Activated CD8-positive, alpha-beta memory T cell treated with anti-CD3 and anti-CD28 coated beads, Interleukin-2, amount 50 U/mL, for 24 hours (primary cell): ENCODE results near the gene FXYD4.
"Not testable (repeated sequence)": the region's sequence is repeated elsewhere in the genome, so short reads cannot be mapped to it uniquely, and the experiment has no call there.

ENCODE experiments used
- DNase-seq: peaks from one replicate; pipeline ENCODE4 v3.0.0-alpha.2; 2020; ENCODE audit errors: extremely low read depth

The FXYD4 gene

GRCh38 chr10:43376046-43376635, 4.7 kb downstream of the FXYD4 start:
- no peak for DNase-seq

GRCh38 chr10:43376828-43377423, 5.5 kb downstream of the FXYD4 start:
- DNase-seq: no peak

GRCh38 chr10:43377424-43377883, 6.0 kb downstream of the FXYD4 start:
- no peak for DNase-seq

GRCh38 chr10:43380610-43381222, 9.3 kb downstream of the FXYD4 start:
- no peak for DNase-seq

DNA sequence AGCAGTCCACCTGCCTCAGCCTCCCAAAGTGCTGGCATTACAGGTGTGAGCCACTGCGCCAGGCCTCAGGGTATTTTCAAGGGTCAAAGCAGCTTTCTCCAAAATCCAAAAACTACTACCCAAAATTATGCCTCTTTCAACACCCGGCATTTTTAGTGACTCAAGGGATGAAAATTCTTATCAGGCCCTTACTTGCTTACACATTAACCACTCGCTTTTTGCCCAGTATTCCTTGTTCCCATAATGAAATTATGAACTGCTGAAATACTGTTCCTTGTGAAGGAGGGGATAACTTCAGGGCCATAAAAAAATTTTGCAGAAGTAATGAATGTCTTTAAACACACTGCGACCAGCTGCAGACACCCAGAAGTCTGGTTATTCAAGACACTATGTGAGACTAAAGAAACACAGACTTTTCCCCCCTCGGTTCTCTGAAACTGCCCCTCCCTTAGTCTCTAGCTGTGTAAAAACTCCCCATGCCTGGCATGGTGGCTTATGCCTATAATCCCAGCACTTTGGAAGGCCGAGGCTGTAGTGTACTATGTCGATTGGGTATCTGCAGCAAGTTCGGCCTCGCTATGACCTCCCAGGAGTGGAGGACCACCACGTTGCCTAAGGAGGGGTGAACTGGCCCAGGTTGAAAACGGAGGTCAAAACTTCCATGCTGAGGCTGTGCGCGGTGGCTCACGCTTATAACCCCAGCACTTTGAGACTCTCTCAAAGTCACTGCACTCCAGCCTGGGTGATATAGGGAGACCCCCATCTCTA, 12.0 kb downstream of the FXYD4 start:
- DNase-seq: no peak

DNA sequence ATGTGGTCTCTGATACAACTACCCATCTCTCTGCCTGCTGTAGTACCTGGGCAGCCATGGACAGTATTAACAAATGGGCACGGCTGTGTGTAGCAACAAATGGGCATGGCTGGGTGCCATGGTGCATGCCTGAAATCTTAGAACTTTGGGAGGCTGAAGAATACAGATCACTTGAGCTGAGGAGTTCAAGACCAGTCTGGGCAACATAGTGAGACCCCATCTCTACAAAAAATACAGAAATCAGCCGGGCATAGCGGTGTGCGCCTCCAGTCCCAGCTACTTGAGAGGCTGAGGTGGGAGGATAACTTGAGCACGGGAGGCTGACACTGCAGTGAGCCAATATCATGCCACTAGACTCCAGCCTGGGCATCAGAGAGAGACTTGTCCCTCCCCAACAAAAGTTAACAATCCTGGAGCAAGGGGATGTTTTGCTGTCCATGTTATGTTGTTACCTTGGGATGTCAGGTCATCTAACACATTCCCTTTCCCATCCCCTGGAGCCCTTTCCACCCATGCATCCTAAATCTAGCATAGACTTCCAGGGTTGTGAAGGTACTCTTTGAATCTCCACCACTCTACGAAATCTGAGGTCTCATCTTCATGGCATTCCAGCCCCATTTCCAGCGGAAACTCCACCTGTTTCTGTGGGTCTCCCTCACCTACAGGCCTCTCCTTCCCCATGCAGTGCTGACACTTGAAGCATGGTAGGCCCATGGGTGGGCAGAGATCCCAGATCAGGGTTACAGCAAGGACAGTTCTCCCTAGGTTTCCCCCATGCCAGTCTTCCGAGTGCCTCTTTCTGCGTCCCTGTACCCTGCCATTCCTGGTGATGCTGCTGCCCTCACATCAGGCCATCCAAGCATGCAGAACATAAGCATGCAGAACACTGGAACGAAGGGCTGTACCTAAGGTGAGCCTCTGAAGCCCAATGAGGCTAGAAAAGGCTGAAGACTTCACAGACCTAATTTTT, 13.1 kb downstream of the FXYD4 start:
- no peak for DNase-seq

DNA sequence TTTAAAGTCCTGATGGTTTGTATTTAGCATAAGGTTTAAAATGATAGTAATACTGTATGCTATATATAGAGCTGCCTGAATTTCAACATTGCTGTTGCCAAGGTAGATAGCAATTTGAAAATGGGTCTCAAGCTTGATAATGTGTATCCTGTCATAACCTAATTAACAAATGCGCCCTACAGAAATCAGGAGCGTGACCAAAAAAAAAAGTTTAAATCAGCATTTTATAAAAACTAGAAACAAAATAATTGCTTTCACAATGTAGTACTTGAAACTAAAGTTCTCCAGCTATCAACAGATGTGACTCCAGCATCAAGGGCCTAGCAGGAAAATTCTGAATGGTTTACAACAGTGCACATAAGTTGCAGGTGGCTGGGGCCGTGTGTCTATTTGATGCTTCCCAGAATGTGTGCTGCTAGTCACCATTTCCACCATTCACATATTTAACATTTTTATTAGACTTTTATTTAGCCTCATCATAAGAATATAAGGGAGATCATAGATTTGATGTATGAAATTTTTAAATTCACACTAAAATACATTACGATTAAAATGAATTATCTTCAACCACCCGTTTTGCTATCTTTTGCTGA, 14.1 kb downstream of the FXYD4 start:
- DNase-seq: no peak

DNA sequence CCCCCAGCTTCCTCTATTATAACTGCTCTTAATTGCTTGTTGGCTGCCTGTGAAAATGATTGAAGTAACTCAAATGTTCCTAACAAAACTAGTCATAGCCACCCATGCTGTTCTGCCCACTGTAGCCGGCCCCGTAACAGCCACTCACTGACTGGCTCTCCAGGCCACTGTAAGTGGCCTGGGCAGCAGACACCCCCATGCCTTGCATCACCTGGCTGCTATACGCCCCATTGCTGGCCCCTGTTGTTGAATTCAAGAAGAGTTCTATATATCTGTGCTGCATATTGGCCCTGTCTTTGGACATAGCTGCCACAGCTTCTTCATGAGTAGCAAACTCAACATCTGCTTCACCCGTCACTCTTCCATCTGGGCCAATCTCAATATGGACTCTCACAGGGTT, 15.1 kb downstream of the FXYD4 start:
- no peak for DNase-seq

DNA sequence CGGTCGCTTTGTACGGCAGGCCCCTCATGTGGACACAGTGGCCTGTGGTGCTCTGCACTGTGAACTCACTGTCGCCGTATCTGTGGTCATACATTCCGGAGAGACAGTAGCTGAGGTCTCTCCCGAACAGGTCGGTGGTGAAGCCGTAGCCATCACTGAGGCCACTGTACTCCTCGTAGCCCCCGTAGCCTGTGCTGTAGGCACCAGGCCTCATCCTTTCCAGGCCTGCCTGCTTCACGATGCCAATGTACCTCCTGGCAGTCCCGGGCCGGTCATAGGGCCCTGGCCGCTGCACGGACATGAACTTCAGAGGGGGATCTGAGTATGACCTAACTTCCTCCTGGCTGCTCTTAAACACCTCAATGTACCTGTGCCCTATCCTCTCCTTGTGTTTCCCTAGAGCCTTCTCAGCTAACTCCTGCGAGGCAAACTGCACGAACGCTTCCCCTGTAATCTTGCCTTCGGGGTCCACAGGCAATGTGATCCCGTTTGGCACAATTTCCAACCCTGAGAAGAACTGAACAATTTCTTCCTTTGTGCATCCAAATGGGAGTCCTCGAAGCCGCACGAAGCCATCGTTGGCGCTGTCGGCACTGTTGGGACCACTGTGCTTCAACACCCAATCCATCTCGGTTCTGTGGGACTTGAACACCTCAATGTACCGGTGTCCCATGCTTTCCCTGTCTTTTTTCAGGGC, 15.7 kb downstream of the FXYD4 start:
- no peak for DNase-seq

- DNase-seq: no peak
These were observed 16.2 kb downstream of the FXYD4 start for GRCh38 chr10:43387678-43388032.

DNA sequence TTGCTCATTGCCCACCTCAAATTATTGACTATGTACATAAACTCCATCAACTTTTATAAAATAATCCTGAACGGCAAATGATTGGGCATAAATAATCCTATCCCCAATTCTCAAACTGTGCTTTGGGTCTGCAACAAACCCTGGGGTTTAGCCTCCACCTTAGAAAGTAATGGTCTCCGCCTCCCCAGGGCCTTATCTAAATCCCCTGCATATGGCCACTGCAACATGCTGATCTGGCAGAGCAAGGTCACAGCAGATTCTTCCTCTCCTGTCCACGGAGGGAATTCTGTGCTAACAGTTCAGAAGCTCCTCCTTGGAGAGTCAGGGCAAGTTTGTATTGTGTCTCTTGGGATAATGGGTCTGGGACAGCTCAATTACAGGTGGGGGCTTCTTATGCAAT, 18.4 kb downstream of the FXYD4 start:
- DNase-seq: no peak

- DNase-seq: no peak
These were observed 18.9 kb downstream of the FXYD4 start for GRCh38 chr10:43390333-43390732.

DNA sequence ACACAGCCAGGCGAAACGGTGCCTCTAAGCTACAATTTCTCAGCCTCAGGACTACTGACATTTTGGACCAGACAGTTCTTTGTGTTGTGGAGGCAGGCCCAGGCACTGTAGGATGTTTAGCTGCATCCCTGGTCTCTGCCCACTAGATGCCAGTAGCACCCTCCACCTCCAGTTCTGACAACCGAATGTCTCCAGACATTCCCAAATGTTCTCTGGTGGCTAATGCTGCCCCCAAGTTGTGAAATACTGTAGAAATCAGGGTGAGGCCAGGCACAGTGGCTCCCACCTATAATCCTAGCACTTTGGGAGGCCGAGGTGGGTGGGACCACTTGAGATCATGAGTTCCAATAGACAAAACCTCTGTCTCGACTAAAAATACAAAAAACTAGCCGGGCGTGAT, 19.3 kb downstream of the FXYD4 start:
- DNase-seq: no peak

GRCh38 chr10:43391496-43391895, 20.1 kb downstream of the FXYD4 start:
- no peak for DNase-seq

DNA sequence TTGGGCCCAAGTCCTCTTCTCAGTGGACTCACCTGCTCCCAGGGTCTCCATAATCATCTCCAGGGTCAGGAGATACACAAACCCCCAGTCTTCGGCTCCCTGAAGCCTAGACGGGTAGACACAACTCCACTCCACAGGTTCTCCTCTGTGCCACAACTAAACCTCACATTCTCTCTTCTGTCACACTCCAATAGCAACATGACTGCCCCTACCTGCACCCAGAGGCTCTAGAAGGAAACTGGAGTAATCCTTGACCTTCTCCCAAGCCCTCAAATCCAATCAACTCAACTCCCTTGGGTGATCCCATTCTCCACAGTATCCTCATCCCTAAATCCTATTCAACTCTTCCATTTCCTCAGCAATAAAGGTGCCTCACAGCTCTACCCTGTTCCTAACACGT, 21.3 kb downstream of the FXYD4 start:
- DNase-seq: no peak

GRCh38 chr10:43393186-43393585, 21.8 kb downstream of the FXYD4 start:
- DNase-seq: not testable (repeated sequence)

GRCh38 chr10:43393606-43394360, 22.3 kb downstream of the FXYD4 start:
- no peak for DNase-seq

DNA sequence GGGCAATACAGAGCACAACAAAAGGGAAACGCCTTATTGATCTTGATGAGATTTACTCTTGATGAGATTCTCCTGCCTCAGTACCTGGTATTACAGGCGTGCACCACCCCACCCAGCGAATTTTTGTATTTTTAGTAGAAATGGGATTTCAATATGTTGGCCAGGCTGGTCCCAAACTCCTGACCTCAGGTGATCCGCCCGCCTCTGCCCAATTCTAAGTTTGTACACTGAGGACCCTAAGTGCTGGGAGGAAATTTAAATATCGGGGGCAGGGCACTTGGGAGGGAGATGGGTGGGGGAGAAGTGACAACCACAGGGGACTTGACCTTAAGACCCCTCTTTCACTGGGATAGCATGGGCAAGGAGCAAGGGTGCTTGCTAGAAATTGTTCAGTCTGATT, 23.4 kb downstream of the FXYD4 start:
- no peak for DNase-seq

- DNase-seq: no peak
These were observed 24.2 kb downstream of the FXYD4 start for GRCh38 chr10:43395571-43396060.
